HG02884 (cell line): ENCODE results near the gene ZBTB47.

Source experiments
- ATAC-seq: cut with Tn5 transposase; IDR thresholded peaks from one replicate; pipeline ENCODE4 v1.9.1; 2021; ENCODE audit warnings: mild to moderate bottlenecking, moderate library complexity; ENCODE audit not compliant: unreplicated experiment

ZBTB47 gene

GRCh38 chr3:42698216-42698910 is 44.9 kb downstream of the ZBTB47 start:
- no peak for ATAC-seq

- no peak for ATAC-seq
These were observed 45.4 kb downstream of the ZBTB47 start for GRCh38 chr3:42698911-42699230.

GRCh38 chr3:42699511-42699971 is 46.0 kb downstream of the ZBTB47 start:
- ATAC-seq = no peak

- ATAC-seq = no peak
These were observed 47.1 kb downstream of the ZBTB47 start for GRCh38 chr3:42700366-42701288.

- ATAC-seq = no peak
These were observed 48.0 kb downstream of the ZBTB47 start for GRCh38 chr3:42701371-42702065.

- ATAC-seq = no peak
These were observed 48.8 kb downstream of the ZBTB47 start, which contains the start of gene HHATL for GRCh38 chr3:42702066-42702951. Gene HHATL (minus strand): TSS chr3:42702798. CDS start chr3:42700826, 1,972 bp downstream.

- ATAC-seq = no peak
These were observed 49.6 kb downstream of the ZBTB47 start for GRCh38 chr3:42702982-42703694.

- ATAC-seq = no peak
These were observed 50.2 kb downstream of the ZBTB47 start for GRCh38 chr3:42703695-42704025.

- no peak for ATAC-seq
These were observed 50.8 kb downstream of the ZBTB47 start for GRCh38 chr3:42704136-42704841.

- ATAC-seq = no peak
These were observed 51.7 kb downstream of the ZBTB47 start for GRCh38 chr3:42705058-42705767.

GRCh38 chr3:42705962-42706585 is 52.6 kb downstream of the ZBTB47 start:
- ATAC-seq = no peak

GRCh38 chr3:42706721-42707619 is 53.5 kb downstream of the ZBTB47 start:
- ATAC-seq = no peak

GRCh38 chr3:42707620-42708355 is 54.3 kb downstream of the ZBTB47 start:
- no peak for ATAC-seq

GRCh38 chr3:42708611-42709151 is 55.2 kb downstream of the ZBTB47 start:
- ATAC-seq = no peak

- no peak for ATAC-seq
These were observed 56.1 kb downstream of the ZBTB47 start for GRCh38 chr3:42709621-42710020.

GRCh38 chr3:42710323-42711021 is 57.0 kb downstream of the ZBTB47 start:
- ATAC-seq = no peak
